ENCODE measurements around the gene SPDYE1.

The SPDYE1 gene

DNA sequence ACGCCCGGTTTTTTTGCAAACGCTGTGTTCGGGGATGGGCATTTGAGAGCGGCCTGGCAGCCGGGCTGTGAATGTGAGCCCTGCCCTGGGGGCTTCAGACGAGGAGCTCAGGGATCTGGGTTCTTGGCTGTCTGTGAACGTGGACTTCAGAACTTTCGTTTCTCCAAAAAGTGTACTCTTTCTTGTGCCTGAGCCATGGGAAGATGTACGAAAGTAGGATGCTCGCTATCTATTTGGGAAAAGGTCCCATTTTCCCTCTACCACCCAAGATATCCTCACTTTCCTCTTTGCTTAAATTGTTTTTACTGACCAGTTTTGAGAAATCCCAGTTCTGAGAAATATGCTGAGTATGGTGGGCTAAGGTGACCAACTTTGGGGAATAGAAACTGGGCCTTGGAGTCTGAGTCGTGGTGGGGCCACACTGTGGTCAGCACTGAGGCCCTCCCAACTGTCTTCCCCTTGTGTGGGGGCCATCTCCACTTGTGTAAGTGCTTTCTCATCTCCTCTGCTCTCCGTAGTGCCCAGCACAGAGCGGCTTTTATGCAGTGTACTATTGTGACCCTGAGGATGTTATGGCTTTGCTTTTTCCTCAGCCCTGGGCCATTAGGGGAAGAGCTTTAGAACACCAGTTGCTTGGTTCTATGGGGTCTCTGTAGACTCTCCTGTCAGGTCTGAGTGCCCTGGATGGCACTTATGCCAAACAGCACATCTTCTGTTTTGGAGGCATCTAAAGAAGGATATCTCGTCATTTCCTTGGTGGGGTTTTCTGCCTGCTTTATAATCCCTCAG is 47.7 kb downstream of the SPDYE1 start:
- DNase-seq = no peak

DNA sequence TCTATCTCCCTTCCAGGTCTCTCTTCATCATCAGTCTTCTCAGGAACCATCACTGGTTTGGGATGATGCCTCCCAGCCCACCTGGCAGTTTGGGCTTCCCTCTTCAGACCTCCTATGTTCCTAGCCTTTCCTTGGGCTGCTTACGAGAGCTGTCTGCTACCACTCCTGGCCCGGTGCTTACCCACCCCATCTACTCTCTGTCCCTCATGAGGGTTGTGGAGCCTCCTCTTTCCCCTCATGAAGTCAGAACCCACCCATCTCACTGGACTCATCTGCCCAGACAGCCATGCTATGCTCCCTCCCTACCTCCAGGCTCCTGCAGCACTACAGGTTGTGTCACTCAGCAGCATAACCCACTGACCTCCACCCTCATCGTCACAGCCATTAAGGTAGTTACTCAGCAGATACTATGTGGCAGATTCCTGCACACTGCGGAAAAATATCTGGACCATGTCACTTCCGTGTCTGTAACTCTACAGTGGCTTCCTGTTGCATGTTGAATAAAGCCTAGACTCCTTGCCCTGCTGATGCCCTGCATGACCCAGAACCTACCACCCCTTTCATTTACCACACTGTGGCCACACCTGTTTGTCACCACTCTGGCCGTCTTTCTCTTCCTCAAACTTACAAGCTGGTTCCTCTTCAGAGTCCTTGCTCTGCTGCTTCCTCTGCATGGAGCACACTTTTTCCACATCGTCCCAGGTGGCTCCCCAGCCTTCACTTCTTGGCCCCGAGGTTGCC is 48.8 kb downstream of the SPDYE1 start:
- no peak for DNase-seq

GRCh38 chr7:44048031-44048795 is 50.5 kb downstream of the SPDYE1 start:
- DNase-seq = no peak

GRCh38 chr7:44050121-44050914 is 52.6 kb downstream of the SPDYE1 start:
- no peak for DNase-seq

DNA sequence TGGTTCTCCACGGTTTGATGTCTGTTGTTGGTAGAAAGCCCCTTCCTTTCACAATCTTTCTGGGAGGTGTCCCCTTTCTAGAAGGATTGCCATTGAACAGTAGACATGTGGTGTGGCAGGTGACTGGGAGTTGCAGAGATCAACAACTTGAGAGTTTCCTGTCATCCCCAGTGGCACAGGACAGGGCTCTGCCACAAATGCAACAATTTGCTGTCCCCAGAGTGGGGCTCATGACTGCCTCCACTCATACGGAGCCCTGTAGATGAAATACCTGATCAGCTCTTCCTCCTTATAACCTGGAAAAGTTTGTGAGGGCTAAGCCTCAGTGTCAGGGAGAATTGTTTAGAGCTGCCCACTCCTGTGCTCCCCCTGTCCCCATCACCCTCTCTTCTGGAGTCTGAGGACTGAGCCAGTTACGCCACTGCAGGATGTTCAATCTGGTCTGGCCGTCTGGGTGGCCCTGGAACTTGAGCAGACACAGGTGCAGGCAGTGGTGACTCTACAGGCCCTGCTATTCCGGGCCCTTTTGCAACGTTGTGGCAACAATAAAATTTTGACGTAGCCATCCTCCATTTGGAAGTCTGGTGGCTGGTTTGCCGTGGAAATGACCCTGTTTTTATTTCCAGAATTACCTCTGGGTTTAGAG is 53.3 kb downstream of the SPDYE1 start:
- no peak for DNase-seq

GRCh38 chr7:44051611-44052220 is 54.0 kb downstream of the SPDYE1 start:
- no peak for DNase-seq

DNA sequence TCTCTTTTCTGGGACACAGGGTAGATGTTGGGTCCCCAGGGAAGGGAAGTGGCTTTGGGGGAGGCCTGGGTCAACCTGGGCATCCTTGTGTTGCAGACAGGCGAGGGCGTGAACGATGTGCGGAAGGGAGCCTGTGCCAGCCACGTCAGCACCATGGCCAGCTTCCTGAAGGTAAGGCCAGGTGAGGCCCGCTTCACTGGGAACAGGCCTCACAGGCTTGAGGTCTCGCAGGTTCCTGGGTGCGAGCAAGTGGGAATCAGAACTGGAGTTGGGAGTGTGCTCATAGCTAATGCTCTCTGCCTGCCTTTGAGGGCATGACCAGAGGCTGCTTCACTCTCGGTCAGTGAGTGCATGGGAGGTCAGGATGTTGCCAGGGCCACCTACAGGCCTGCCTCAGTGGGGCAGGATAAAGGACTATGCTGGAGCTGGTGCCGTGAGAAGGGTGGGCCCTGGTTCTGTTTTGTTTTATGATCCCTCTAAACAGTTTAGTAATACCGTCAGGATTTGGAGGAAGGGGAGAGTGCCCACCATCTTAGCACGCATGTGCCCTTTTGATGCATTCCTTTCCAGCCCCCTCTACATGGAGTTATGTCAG is 55.2 kb downstream of the SPDYE1 start:
- DNase-seq = no peak

GRCh38 chr7:44056681-44057080 is 59.0 kb downstream of the SPDYE1 start:
- no peak for DNase-seq

GRCh38 chr7:44057181-44057848 is 59.6 kb downstream of the SPDYE1 start:
- DNase-seq = no peak

DNA sequence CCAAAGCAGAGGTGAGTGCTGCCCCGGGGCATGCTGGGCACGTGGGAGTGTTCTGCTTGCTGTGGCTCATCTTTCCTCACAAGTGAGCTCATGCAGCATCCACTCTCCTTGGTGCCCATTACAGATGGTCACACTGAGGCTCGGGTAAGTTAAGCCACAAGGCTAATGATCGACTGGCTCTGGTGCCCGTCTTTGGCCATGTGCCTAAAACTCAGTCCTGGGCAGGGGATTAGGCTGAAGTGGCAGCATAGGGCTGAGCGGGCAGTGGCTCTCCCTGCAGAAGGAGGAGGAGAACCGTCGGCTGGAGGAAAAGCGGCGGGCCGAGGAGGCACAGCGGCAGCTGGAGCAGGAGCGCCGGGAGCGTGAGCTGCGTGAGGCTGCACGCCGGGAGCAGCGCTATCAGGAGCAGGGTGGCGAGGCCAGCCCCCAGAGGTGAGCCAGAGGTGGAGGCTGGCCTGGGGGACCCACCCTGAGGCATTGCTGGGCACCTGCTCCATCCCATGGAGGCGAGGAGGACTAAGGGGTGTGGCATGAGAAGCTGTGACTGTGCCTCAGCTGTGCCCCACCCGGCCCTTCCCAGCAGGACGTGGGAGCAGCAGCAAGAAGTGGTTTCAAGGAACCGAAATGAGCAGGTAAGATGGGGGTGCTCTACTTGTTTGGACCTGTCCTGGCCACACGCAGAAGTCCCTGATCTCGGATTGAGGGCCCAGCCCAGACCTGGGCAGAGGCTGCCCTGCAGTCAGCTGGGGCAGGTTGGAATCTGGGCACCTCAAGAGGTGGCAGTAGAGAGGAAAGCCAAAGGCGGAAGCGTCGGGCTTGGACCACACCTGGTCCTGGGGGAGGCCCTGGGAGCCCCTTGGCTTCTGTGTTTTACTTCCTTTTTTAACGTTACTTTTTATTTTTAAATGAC is 60.4 kb downstream of the SPDYE1 start:
- DNase-seq = no peak

DNA sequence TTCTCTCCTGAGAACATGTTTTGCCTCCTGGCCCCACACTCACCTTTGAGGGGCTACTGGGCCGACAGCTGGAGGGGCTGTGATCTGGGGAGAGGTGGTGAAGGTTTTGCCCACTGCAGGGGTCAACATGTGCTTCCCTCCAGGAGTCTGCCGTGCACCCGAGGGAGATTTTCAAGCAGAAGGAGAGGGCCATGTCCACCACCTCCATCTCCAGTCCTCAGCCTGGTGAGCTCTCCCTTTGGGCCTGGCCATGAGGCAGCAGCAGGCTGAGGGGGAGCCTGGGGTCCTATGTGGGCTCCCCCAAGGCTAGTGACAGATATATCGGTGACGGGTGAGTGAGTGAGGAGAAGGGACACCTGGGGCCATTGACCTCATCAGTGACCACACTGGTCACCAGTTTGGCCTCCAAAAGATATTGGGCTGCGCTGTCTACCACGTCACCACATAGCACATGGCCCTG is 61.1 kb downstream of the SPDYE1 start:
- no peak for DNase-seq

DNA sequence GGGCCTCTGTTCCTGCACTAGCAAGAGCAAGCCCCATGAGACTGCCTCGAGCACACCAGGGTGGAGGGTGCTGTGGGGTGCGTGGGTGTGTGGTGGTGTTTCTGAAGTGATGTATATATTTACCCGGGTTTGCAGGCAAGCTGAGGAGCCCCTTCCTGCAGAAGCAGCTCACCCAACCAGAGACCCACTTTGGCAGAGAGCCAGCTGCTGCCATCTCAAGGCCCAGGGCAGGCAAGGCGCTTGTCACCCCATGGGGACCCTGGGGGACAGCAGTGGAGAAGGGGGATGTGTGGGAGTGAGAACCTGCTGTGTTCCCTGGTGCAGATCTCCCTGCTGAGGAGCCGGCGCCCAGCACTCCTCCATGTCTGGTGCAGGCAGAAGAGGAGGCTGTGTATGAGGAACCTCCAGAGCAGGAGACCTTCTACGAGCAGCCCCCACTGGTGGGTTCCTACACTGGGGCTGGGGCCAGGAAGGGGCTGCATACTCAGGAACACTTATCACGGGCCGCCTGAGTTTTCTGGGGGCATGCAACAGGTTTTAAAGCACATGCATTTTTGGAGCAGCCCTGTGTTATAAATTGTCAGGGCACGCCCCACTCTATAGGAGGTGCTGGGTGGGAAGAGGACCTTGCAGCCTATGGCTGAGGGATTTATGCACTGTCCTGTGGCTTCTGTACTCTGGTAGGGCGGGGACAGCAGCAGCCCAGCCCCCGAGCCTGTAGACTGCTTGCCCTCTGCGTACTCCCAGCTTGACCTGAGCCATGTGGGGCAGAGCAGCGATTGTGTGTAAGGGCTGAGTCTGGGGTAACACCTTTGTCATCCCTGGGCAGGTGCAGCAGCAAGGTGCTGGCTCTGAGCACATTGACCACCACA is 61.8 kb downstream of the SPDYE1 start:
- peak; percentile 41 for DNase-seq

Data from right forelimb (tissue), 1 donor.